Stimulated activated CD4-positive, alpha-beta T cell treated with anti-CD3 and anti-CD28 coated beads, Interleukin-1b, Interleukin-23, amount 100 ng/mL, for 48 hours (primary cell): ENCODE measurements around the gene ABCC8.
A peak's percentile ranks its signal among the peaks of the same experiment; 100 is the strongest.

ENCODE experiments used
- DNase-seq: peaks from one replicate; pipeline ENCODE4 v3.0.0-alpha.2; 2020

ABCC8 gene

DNA sequence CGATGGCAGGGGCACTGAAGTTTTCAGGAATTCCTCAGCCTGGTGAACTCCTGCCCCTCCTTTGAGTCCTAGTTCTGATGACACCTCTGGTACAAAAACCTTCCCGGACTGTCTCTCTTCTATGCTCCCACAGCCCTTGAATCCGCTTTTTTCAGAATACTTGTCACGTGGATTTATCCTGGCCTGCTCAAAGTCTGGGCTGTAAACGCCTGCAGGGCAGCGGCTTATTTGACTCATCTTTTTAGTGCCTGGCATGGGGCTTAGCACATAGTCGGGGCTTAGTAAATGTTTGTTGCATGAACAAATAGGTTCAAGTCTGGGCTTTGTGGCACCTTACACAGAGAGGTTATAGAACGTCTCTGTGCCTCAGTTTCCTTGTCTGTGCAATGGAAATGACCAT, 74.8 kb downstream of the ABCC8 start:
- no peak for DNase-seq

DNA sequence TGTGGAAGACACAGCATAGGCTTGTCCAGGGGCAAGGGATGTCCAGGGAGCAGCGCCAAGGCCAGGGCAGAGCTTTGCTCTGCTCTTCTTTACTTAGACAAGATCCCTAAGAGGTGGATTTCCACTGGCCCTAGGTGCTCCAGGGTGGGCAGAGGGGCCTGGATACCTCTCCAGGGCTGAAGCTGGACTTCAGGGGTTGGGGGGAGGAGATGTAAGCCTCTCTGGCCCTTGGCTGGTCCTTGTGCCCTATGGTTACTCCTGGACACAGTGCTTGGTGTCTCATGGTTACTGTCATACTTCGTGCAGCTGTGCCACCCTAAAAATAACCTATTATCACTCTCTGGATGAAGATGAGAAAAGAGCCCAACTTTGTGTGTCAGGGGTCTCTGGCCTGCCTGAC, 75.3 kb downstream of the ABCC8 start:
- no peak for DNase-seq

DNA sequence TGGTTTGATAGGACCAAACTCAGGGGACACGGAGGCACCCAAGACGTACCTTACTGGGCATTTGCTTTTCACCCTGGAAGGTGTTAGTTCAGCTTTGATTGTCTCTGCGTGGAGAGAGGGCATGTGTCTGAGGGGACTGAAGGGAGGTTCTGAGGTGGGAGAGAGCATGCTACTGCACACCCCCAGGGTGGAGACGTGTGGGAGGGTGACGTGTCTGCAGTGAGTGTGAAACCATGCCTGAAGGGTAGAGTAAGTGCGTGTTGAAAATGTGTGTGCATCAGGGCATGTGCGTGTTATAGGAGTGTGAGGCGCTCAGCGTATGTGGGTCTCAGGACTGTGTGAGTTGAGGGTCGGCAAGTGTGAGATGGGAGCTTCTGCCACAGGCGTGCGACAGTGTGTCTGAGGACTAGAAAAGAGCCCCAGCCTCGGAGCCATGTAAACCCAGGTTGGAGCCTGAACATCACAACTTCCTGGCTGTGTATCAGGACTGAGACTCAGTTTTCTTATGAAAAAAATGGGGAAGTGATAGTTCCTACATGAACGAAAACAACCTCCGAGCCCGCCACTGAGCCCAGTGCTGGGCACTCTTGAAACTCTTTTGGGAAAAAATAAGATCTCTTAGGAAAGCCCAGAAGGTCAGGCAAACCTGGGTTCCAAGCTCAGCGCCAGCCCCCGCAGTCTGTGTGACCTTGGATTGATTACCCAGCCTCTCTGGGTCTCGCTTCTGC, 76.4 kb downstream of the ABCC8 start:
- DNase-seq: no peak

DNA sequence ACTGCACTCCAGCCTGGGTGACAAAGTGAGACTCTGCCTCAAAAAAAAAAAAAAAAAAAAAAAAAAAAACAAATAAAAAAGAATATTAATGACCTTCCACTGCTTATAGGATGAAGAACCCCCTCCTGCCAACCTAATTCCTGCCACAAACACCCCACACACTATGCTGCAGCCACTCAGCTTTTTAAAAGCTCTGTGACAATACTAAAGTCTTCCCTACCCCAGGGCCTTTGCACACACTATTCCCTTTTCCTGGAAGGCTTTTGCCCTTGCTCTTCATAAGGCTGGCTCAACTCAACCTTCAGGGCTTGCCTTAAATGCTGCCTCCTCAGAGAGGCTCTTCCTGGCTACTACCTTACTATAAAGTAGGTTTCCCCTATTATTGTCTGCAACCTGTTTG, 77.4 kb downstream of the ABCC8 start:
- DNase-seq: no peak

DNA sequence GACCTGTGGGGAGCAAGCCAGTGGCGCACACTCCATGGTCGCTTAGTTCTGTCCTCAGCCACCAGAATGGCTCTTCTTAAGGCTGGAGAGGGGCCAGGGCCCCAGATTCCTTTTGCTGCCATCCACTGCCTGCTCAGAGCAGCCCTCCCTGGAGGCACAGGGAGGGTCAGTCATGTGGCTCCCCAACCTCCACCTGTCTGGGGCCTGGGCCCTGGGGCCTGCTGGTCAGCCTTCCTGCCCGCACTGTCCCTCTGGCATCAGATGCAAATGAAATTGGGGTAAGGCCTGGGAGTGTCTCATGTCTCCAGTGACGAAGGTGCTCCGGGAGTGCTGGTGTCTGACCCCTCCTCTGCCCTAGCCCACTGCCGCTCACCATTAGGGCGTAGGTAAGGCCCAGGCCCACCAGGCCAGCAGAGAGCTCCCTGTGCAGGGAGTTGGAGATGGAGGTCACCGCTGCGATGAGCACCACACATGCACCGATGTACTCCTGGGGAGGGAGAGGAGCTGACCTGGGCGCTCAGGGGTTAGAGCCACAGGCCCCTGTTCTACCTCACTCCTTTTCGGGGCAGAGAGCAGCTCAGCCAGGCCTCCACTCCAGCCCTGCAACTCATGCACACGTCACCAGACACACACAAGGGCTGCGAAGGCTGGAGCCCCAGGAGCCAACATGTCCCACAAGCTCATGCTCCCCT, 79.2 kb downstream of the ABCC8 start:
- DNase-seq: no peak

DNA sequence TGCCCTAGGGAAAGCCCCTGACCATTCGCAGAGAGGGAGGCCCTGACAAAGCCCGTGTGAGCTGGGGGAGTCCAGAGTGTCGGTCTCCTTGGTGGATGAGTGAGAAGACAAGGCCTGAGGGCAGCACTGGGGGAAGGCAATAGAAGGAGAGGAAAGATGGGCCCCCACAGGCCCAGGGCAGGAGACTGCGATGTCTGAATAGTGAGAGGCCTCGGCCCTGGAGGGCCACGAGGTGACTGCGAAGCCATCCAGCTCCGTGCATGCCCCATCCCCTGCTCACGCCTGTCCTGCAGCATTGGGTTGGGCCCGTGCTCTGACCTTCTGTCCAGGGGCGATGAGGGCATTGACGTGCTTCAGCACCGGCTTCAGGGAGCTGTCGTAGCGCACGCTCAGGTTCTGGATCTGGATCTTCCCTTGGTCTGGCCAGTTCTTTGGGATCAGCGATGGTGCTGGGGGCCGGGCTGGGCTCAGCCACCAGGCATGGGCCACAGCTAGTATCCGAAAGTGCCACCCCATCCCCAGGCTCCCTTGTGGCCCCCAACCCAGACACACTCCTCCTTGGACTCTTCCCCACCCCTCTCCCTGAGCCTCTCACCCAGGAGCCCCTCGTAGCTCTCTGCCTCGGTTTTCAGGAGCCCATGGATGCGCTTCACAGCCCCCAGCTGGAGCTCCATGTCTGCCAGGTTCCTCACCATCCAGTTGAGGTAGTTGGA, 79.9 kb downstream of the ABCC8 start:
- no peak for DNase-seq

DNA sequence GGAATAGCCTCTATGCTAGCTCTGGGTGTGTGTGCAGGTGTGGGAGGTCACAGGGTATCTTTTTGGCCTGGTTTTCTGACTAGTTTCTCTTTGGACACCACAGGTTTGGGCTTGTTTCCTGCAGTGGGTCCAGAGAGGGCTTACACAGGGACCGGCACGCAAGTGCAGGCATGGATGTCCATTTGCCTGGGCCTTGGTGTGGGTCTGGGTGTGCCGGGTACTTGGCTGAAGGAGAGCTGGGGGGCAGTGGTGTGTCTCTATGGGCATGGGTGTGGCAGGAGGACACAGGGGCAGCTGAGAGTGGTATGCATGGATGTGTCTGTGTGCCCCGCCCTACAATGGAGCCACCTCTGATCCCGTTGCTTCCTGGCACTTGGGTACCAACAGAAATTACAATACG, 80.7 kb downstream of the ABCC8 start:
- DNase-seq: no peak

DNA sequence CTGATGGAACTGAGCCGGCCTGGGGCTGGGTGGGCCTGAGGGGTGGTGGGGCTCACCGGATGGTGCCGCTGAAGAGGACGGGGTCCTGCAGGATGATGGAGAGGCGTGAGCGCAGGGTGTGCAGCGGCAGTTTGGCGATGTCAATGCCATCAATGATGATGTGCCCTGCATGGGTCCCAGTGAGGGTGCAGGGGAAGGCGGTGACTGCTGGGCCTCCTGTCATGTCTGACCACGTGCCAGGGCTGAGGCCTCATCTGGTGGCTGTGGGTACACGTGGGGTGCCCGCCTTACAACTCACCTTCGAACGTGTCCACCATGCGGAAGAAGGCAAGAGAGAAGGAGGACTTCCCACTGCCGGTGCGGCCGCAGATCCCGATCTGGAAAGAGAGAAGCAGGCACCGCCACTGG, 81.1 kb downstream of the ABCC8 start:
- no peak for DNase-seq

DNA sequence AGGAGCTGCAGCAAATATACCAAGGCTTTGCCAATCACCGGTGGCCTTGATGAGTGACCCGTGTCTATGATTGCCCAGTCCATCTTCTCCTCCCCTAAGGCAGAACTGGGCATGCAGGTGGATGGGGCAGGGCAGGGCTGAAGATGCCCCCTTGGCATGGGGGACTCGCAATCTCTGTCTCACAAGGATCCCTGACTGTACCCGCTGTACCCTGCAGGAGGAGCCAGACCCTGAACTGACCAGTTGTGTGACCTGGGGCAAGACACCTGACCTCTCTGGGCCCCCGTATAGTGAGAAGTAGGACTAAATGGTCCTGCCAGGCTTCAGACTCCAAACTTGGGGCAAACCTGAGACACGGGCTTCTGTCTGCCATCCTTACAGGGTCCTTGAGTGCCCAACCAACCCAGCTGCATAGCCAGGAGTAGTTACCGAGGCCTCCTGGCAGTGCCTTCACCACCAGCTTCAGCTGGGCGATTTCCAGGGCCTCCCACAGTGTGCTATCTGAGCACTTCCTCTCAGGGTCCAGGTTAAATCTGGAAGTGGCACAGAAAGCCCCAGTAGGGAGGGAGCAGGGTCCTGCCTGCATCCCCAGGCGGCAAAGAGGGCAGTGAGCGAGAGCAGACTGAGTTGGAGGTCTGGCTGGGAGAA, 81.8 kb downstream of the ABCC8 start:
- no peak for DNase-seq

DNA sequence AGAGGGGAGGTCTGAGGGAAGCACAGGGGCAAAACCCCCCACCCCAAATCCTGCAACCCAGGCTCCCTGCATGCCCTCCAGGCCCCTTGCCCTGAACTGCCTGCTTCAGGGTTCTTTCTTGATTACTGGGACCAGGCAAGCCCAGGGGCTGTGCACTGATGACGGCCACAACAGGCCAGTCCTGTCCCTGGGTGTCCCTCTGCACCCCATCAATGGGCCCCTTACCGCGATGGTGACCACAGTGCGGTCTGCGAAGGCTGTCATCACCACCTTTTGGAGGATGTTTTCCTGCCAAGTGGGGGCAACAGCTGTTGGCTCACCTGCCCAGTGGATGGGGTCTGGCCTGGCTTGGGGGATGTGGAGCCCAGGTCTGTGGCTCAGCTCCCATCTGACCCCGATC, 83.2 kb downstream of the ABCC8 start:
- no peak for DNase-seq

DNA sequence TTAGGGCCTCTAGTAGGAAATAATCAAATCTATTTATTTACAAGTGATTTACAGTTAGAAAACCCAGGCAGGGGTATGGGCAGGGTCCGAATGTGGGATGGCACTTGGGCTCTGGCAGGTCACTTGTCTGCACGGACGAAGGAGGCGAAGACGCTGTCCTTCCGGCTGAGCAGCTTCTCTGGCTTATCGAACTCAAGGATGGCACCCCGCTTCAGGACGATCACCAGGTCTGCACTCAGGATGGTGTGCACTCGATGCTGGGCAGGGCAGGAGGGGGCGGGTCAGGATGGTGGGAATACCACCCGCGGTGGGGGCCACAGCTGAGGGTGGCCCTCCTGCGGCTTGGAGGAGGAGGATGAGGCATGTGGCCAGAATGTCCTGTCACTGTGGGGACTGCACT, 83.8 kb downstream of the ABCC8 start:
- DNase-seq: no peak

DNA sequence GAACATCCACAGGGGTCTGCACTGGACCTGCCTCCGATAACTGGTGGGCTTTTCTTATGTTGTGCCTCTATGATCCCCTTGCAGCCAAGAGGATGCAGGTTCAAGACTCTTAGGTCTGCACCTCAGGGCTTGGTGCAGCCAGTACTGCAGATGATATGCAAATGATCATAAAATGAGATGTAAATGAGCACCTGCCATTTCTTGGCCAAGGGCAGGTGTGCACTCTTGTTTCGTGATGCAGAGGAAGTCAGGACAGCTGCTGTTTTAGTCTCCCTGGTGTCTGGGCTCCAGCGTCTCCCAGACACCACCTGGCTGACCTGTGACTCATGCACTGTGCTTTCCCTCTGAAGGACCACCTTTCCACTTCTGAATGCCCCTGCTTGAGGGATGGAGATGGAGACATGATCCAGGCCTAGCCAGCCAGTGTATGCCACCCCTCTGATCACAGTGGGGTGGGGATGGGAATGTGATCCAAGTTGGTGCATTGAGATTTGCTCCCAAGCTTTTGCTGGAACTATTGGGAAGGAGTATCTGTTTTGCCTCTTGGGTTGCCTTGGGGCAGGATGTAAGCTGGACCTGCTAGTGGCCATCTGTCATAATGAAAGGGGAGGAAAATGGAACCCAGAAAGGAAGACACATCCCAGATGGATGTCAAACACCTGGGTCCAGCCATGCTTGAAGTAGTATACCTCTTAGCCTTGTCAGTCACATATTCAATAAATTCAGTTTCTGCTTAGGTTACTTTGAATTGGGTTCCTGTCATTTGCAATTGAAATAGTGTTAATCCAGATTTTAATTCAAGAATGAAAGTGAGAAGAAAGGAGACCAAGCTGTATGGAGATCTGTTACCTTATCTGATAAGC, 84.9 kb downstream of the ABCC8 start:
- no peak for DNase-seq

DNA sequence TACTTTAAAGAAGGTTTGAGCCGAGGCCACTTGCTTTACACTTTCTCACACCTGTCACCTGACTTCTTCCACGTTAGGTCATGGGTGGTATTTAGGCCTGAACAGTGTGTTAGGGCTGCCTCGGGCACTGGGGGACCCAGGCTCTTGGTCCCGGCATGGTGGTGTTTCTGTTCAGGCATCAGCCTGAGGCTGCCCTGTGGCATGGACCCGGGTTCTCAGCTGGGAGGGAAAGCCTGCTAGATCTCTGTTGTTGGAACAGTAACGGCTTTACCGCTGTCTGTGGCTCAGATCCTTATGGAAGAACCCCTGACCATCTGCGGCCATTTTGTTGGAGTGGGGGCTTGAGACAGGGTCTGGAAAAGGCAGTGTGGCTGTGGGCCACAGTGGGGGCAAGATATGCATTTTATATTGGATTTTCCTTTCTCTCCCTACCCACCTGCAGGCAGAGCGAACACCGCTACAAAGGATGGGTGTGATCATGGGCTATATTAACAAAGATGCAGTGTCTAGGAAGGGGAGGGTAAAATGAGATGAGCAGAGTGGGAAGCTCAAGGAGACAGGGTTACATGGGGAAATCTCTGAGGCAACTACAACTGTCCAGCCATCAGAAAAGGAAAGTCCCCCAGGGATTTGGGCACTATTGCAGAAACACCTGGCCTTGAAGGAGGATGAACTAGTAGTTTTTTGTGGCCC, 86.5 kb downstream of the ABCC8 start:
- no peak for DNase-seq

DNA sequence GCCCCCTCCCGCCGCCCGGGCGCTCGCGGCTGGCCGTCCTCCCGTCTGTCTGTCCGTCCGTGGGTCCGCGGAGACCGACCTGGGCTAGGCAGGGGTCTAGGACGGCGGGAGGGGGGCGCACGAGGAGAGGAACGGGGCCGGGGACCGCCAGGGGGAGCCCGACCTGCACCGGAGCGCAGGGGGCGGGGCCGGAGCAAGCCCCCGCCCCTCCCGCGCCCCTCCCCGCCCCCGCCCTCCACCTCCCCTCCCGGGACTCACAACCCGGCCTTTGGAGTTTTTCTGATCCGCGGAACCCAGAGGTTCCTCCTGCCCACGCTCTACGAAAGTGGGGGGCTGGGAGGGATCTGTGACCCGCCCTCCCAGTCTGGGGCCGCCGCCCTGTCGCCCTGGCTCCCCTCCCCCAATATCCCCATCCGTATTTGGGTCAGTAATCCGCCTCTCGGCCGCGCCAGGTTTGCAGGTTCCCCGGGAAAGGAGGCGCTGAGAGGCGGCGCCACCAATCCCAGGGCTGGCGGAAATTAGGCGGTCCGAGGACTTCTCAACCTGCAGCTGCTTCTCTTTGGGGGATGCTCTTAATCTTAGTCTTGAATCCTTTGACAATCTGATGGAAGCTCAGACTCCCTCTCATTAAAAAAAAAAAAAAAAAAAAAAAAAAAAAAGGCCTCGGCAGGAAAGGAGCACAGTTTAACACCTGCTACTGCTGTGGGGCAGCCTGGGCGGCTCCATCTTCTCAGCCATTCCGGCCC, 87.3 kb downstream of the ABCC8 start:
- peak; percentile 68 for DNase-seq

DNA sequence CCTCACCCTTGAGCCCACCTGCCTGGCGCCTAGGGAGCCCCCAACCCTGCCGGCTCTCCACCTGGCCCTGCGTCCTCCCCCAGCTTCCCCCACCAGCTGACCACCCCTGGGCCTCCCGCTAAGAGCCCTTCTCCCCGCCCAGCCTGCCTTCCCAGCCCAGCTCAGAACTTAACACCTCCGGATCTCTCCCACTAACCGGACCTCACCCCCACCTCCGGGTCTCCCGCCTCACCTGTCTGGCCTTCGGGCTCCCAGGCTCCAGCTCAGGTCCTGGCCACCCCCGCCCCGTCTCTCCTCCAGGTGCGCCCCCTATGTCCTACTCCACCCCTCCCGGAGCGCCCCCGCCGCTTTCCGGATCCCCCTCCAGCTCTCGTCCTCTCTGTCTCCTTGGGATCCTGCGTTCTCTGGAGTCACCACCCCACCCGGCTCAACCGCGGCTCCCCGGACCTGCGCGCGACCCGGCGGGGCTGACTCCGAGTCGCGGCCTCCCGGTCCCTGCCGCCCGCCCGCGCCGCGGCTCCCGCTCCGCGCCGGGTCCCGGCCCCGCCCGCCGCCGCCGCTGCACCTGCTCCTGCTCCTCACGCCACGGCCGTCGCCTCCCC, 87.9 kb downstream of the ABCC8 start, which contains the start of gene KCNJ11:
Gene KCNJ11, minus strand, starts transcription at position 51 of the 602 bp plus-strand sequence. CDS start 568 bp downstream, outside the sequence.
- DNase-seq: no peak

DNA sequence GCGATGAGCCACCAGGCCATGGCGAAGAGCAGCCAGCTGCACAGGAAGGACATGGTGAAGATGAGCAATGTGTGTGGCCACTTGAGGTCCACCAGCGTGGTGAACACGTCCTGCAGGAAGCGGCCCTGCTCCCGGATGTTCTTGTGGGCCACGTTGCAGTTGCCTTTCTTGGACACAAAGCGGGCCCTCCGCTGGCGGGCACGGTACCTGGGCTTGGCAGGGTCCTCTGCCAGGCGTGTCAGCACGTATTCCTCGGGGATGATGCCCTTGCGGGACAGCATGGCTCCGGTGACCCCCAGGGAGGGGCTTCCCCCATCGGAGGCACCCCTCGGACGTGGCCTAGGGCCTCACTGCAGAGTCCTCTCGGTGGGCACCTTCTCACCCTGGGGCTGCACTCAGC, 88.8 kb downstream of the ABCC8 start:
- DNase-seq: no peak

DNA sequence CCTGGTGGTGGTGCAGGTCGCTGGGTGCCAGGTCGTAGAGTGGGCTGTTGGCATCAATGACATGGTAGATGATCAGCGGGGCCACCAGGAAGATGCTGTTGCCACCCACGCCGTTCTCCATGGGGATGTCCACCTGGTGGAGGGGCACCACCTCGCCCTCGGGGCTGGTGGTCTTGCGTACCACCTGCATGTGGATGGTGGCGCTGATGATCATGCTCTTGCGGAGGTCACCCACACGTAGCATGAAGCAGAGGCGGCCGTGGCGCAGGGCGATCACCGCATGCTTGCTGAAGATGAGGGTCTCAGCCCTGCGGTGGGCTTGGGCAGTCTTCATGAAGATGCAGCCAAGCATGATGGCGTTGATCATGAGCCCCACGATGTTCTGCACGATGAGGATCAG, 89.4 kb downstream of the ABCC8 start:
- DNase-seq: no peak

DNA sequence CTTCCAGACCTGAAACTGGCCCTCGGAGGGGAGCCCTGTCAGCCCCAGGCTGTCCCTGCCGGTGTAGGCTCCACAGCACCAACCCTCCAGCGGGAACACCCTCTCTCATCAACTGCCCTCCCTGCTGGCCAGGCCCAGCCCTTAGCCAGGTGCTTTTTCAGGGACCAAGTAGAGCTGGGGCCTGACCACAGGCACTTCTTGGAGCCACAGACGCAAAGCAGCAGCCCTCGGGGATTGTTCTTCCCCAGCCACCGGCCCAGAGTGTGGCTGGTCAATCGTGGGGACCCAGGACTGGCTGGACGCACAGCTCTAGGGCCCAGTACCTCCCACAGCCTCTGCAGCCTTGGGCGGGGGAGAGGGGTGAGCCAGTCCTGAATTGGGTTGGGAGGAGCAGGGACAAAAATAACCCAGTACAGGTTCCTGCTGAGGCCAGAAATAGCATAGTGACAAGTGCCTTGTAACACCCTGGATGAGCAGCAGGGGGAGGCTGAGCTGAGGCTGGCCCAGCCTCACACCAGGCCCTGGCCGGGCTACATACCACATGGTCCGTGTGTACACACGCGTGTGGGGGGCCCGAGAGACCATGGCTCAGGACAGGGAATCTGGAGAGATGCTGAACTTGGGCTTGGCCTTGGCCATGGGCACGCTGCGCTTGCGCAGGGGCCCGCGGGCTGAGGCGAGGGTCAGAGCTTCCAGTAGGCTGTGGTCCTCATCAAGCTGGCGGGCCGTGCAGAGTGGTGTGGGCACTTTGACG, 90.1 kb downstream of the ABCC8 start:
- peak; percentile 39 for DNase-seq

DNA sequence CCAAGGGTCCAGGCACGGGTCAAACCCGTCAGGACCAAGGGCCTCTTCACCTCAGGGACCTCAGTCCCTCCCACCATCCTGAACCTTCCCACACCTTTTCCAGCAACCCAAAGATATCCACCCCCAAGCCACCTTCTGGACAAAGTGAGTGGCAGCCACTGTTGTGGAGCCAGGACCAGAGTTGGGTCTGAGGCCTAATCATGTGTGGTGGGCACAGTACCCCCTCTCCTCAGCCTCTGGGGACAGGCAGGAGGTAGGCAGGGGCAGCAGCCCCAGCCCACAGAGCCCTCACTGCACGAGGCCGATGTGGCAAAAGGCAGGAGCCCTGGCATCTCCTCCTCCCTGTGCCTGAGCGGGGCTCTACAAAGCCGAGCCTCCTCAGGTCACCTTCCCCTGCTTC, 90.7 kb downstream of the ABCC8 start:
- no peak for DNase-seq

DNA sequence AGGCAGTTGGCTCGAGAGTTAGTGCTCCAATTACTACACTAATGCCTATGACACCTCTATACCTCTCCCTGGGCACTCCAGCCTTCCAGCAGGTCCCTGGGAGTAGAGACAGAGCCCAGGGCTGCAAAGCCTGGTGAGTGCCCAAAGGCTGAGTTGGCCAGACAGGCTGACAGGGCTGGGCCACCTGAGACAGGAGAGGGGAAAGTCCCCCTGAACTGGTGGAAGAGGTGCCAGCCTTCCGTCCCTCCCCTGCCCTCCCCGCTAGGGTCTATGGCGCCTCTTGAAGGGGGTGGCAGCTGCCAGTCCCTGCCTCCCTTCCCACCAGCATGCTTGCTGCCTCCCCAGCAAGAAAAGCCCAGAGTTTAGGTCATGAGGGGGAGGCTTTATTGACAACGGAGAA, 91.2 kb downstream of the ABCC8 start:
- no peak for DNase-seq
